ENCODE measurements around the gene FLNB. TPM values are rescaled to one million over a fixed set of nuclear protein-coding genes. Genes with fewer than 3 reads are reported as not detected.

The FLNB gene
- polyA plus RNA-seq, 1 of the 3 experiments (the other 2 are of a cell fraction) = 127 TPM

GRCh38 chr3:58183221-58183620, 175.0 kb downstream of the FLNB start:
- H3K4me2 ChIP-seq = no peak overlapping the region
- CTCF ChIA-PET = interaction anchor here (0.7 to 2.9 kb wide), 5 partner anchors 10 to 123 kb away, joined by 3 to 18 read pairs (median 4); partner anchors contain the start of genes HTD2 and RPP14
- 100% methylated on average over 1 of the region's 1 CpG for WGBS (ENCODE audit: low lambda C conversion rate)
- no peaks in the 10 kb centered on the region for H3F3A ChIP-seq (replicated peaks; ENCODE audit: insufficient read depth)
- no peak overlapping the region for H3K9ac ChIP-seq
- H3K27me3 ChIP-seq (ENCODE audit: insufficient read depth) = no peaks in the 10 kb centered on the region
- no peaks in the 10 kb centered on the region for H3K79me2 ChIP-seq (ENCODE audit: insufficient read depth)
- H3K9me2 ChIP-seq = no peaks in the 10 kb centered on the region
- no peak overlapping the region for H2AFZ ChIP-seq (ENCODE audit: low read depth)
- peaks cover 0 to under 1% of the 10 kb centered on the region in 2 experiments; a peak in 1 of 4 replicates for H3K4me1 ChIP-seq (ENCODE audit: control insufficient read depth in 1 of 2, insufficient read depth in 2 of 2, low read depth in 1 of 2, low read length in 1 of 2)
- TF ChIP-seq RAD21 (IDR thresholded peaks at IDR 0.05; ENCODE audit: low read length) = no peak
- no peak for TF ChIP-seq POLR2AphosphoS5 (IDR thresholded peaks at IDR 0.05; ENCODE audit: low read depth, low read length)
- TF ChIP-seq, protein P1, sequence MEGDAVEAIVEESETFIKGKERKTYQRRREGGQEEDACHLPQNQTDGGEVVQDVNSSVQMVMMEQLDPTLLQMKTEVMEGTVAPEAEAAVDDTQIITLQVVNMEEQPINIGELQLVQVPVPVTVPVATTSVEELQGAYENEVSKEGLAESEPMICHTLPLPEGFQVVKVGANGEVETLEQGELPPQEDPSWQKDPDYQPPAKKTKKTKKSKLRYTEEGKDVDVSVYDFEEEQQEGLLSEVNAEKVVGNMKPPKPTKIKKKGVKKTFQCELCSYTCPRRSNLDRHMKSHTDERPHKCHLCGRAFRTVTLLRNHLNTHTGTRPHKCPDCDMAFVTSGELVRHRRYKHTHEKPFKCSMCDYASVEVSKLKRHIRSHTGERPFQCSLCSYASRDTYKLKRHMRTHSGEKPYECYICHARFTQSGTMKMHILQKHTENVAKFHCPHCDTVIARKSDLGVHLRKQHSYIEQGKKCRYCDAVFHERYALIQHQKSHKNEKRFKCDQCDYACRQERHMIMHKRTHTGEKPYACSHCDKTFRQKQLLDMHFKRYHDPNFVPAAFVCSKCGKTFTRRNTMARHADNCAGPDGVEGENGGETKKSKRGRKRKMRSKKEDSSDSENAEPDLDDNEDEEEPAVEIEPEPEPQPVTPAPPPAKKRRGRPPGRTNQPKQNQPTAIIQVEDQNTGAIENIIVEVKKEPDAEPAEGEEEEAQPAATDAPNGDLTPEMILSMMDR (IDR thresholded peaks at IDR 0.05) = no peak
- TF ChIP-seq ZBTB33 (IDR thresholded peaks at IDR 0.05; ENCODE audit: borderline replicate concordance, low read depth) = no peak
- TF ChIP-seq NRF1 (IDR thresholded peaks at IDR 0.05; ENCODE audit: low read depth, low read length) = no peak
- TF ChIP-seq, protein P2, sequence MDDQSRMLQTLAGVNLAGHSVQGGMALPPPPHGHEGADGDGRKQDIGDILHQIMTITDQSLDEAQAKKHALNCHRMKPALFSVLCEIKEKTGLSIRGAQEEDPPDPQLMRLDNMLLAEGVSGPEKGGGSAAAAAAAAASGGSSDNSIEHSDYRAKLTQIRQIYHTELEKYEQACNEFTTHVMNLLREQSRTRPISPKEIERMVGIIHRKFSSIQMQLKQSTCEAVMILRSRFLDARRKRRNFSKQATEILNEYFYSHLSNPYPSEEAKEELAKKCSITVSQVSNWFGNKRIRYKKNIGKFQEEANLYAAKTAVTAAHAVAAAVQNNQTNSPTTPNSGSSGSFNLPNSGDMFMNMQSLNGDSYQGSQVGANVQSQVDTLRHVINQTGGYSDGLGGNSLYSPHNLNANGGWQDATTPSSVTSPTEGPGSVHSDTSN (IDR thresholded peaks at IDR 0.05) = no peak
- no peak for TF ChIP-seq EZH2phosphoT487 (IDR thresholded peaks at IDR 0.05; ENCODE audit: borderline replicate concordance, low read depth)
- no peak for TF ChIP-seq MEF2A (IDR thresholded peaks at IDR 0.05; ENCODE audit: borderline replicate concordance, low read depth)
- TF ChIP-seq, protein P3, sequence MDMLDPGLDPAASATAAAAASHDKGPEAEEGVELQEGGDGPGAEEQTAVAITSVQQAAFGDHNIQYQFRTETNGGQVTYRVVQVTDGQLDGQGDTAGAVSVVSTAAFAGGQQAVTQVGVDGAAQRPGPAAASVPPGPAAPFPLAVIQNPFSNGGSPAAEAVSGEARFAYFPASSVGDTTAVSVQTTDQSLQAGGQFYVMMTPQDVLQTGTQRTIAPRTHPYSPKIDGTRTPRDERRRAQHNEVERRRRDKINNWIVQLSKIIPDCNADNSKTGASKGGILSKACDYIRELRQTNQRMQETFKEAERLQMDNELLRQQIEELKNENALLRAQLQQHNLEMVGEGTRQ (IDR thresholded peaks at IDR 0.05; ENCODE audit: borderline replicate concordance, low read depth, low read length) = no peak
- no peak for TF ChIP-seq YY1 (IDR thresholded peaks at IDR 0.05; ENCODE audit: low read depth)
- no peak for TF ChIP-seq USF1 (IDR thresholded peaks at IDR 0.05; ENCODE audit: borderline replicate concordance, low read depth)
- TF ChIP-seq, protein P4, sequence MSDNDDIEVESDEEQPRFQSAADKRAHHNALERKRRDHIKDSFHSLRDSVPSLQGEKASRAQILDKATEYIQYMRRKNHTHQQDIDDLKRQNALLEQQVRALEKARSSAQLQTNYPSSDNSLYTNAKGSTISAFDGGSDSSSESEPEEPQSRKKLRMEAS (IDR thresholded peaks at IDR 0.05; ENCODE audit: low read depth) = no peak
- TF ChIP-seq TEAD4 (IDR thresholded peaks at IDR 0.05; ENCODE audit: borderline replicate concordance, insufficient read depth) = no peak
- no peak for TF ChIP-seq TAF1 (IDR thresholded peaks at IDR 0.05; ENCODE audit: borderline replicate concordance, low read depth, low read length)
- no peak for TF ChIP-seq SIN3A (IDR thresholded peaks at IDR 0.05; ENCODE audit: borderline replicate concordance, low read depth, low read length)
- no peak for TF ChIP-seq RCOR1 (IDR thresholded peaks at IDR 0.05; ENCODE audit: low read length)
- no peak for TF ChIP-seq GATA2 (CRISPR knock-in tag; IDR thresholded peaks at IDR 0.05)
- no peak for DNase-seq
- no peak overlapping the region for H3K27ac ChIP-seq (ENCODE audit: low read depth in 2 of 2, low read length in 1 of 2)
- H3K36me3 ChIP-seq (replicated peaks in 1 of 2; ENCODE audit: control insufficient read depth in 1 of 2, insufficient read depth in 2 of 2, low read length in 1 of 2) = no peaks in the 10 kb centered on the region
- POLR2A ChIA-PET = interaction anchor here (0.7 kb wide), 1 partner anchor 273 kb away, joined by 4 read pairs; no protein-coding TSS in a partner anchor
- no peak overlapping the region for H3K4me3 ChIP-seq (ENCODE audit: low read depth in 2 of 2, low read length in 1 of 2)
- no peaks in the 10 kb centered on the region for H3K9me3 ChIP-seq
- H4K20me1 ChIP-seq (ENCODE audit: insufficient read depth) = no peaks in the 10 kb centered on the region

Measured in SK-N-SH (cell line).